CD4-positive, alpha-beta memory T cell (primary cell): ENCODE data around the gene PTGFRN. TPM values are rescaled to one million over a fixed set of nuclear protein-coding genes. Genes with fewer than 3 reads are reported as not detected.

ENCODE experiments used
- CTCF ChIA-PET: fragments of 350-600 bp; sonication (Branson Sonifier 250); formaldehyde crosslinking; loops from one replicate; lab custom pipeline; 2021; ENCODE audit warnings: inconsistent platforms; ENCODE audit not compliant: partially characterized antibody; lab: Charles Lee
- POLR2A ChIA-PET: fragments of 350-600 bp; sonication (Branson Sonifier 250); formaldehyde crosslinking; loops from one replicate; lab custom pipeline; 2021; ENCODE audit not compliant: partially characterized antibody; lab: Charles Lee
- DNase-seq, 5 donors: peaks; one replicate each; pipeline versions ENCODE4 v3.0.0 to v3.0.0-alpha.2; 2020 to 2022; ENCODE audit warnings: mixed read lengths in 1 of 5
- H3K27ac ChIP-seq: one replicate; pipeline ENCODE4 v1.7.0; 2013; ENCODE audit warnings: low read depth, low read length
- H3K27me3 ChIP-seq: 2 replicates; pipeline ENCODE4 v1.7.0; 2013; ENCODE audit warnings: mild to moderate bottlenecking, low read length, moderate library complexity; ENCODE audit not compliant: insufficient read depth
- H3K36me3 ChIP-seq: 2 replicates; pipeline ENCODE4 v1.7.0; 2013; ENCODE audit warnings: mild to moderate bottlenecking, low read length, moderate library complexity; ENCODE audit not compliant: insufficient read depth
- H3K4me1 ChIP-seq: 2 replicates; pipeline ENCODE4 v1.7.0; 2013; ENCODE audit warnings: mild to moderate bottlenecking, low read length, moderate library complexity; ENCODE audit not compliant: insufficient read depth
- H3K4me3 ChIP-seq, 2 donors: one replicate each; pipeline ENCODE4 v1.7.0; 2013; ENCODE audit warnings: low read length in 2 of 2, mild to moderate bottlenecking in 1 of 2
- H3K9me3 ChIP-seq, 2 donors: one replicate each; pipeline ENCODE4 v1.7.0; 2013; ENCODE audit warnings: low read length in 2 of 2, control low read depth in 1 of 2; ENCODE audit not compliant: control insufficient read depth in 1 of 2
- H3K27ac Mint-ChIP-seq, 7 donors: one replicate each; pipeline ENCODE4 v1.8.0; 2020 to 2021; ENCODE audit warnings: mixed read lengths in 7 of 7, mild to moderate bottlenecking in 6 of 7, inconsistent platforms in 3 of 7, moderate library complexity in 3 of 7
- H3K27me3 Mint-ChIP-seq, 2 donors: one replicate each; pipeline ENCODE4 v1.8.0; 2020 to 2021; ENCODE audit warnings: mixed read lengths in 2 of 2
- H3K36me3 Mint-ChIP-seq, 2 donors: one replicate each; pipeline ENCODE4 v1.8.0; 2020 to 2021; ENCODE audit warnings: mixed read lengths in 2 of 2, inconsistent platforms in 1 of 2, mild to moderate bottlenecking in 1 of 2
- H3K4me1 Mint-ChIP-seq, 4 donors: one replicate each; pipeline ENCODE4 v1.8.0; 2020 to 2021; ENCODE audit warnings: mixed read lengths in 4 of 4, mild to moderate bottlenecking in 1 of 4
- H3K4me3 Mint-ChIP-seq, 8 donors: one replicate each; pipeline ENCODE4 v1.8.0; 2020 to 2021; ENCODE audit warnings: mixed read lengths in 8 of 8, mild to moderate bottlenecking in 7 of 8, moderate library complexity in 6 of 8, inconsistent platforms in 3 of 8
- H3K9me3 Mint-ChIP-seq, 8 donors: one replicate each; pipeline ENCODE4 v1.8.0; 2020 to 2021; ENCODE audit warnings: mixed read lengths in 8 of 8, mild to moderate bottlenecking in 5 of 8, inconsistent platforms in 3 of 8, moderate library complexity in 1 of 8
- intact Hi-C: fragments of 100-400 bp; cut with micrococcal nuclease; formaldehyde crosslinking; loops from one replicate; pipeline ENCODE4 v1.15.1; 2023
- polyA plus RNA-seq, 2 donors: library from polyadenylated mRNA; unstranded; fragments of 300-500 nt; fragmentation: Illumina TruSeq; gene quantifications; one replicate each; pipeline ENCODE4 v1.2.3, GENCODE V29; 2021
- total RNA-seq, 2 experiments: library from RNA; stranded (reverse); gene quantifications; one replicate each; pipeline ENCODE4 v1.2.3, GENCODE V29; 2021

The PTGFRN gene
- total and polyA plus RNA-seq, 4 experiments from 2014 or later, result 0.39 to 0.55 (median 0.44) TPM; not detected in 1

DNA sequence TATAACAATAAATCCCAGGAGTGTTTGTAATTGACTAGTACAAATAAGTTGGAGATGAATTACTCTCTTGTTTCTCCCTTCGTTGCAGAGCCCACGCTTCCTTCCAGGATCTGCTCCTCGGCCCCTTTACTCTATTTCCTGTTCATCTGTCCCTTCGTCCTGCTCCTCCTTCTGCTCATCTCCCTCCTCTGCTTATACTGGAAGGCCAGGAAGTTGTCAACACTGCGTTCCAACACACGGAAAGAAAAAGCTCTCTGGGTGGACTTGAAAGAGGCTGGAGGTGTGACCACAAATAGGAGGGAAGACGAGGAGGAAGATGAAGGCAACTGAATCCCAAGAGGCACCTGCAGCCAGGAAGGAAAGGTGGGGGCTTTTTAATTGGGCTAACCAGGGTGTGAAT is 124.1 kb downstream of the PTGFRN start:
- H3K4me3 ChIP-seq, result no peak overlapping the region
- no peaks in the 10 kb centered on the region for H3K4me1 ChIP-seq
- H3K9me3 ChIP-seq, result no peaks in the 10 kb centered on the region
- Mint-ChIP-seq H3K9me3 (no peaks in the 10 kb centered on the region), H3K27ac (peak overlapping the region in 1 of 7 donors; percentile 30), H3K27me3 (no peaks in the 10 kb centered on the region), H3K4me3 (no peak overlapping the region), H3K4me1 (peaks cover 0 to 6% (median 4%) of the 10 kb centered on the region in 4 donors), H3K36me3 (no peaks in the 10 kb centered on the region)
- CTCF ChIA-PET, result no interaction called here
- no peak for DNase-seq
- POLR2A ChIA-PET, result interaction anchor here (0.9 kb wide), 1 partner anchor 11 kb away, joined by 3 read pairs; no protein-coding TSS in a partner anchor
- H3K27ac ChIP-seq, result no peak overlapping the region
- no peaks in the 10 kb centered on the region for H3K27me3 ChIP-seq
- intact Hi-C loops, result no loop called here
- H3K36me3 ChIP-seq, result no peaks in the 10 kb centered on the region

DNA sequence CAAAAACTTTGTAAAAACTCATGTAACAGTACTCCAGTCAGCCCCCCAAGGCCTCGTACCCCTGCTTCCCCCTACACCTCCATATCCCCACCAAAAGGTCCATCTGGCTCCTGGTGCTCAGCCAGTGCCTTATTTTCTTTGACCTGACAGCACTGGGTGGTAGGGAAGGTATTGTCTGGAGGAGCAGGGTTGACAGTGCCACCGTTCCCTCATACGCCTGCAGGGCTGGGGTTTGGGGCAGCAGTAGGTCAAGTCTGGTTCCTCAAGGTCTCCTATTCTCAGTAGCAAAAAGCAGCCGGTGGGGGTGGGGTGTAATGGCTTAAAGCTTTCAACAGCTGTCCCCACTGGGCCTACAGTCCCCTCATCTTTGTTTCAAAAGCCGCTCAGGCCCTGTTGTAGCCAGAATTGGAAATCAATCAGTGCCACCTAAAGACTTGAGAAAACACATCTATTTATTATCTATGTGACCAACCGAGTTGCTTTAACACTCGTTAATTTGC is 125.1 kb downstream of the PTGFRN start:
- H3K4me3 ChIP-seq, result no peak overlapping the region
- CTCF ChIA-PET, result no interaction called here
- Mint-ChIP-seq H3K4me1 (peaks cover 0 to 6% (median 4%) of the 10 kb centered on the region in 4 donors), H3K36me3 (no peaks in the 10 kb centered on the region), H3K27ac (no peak overlapping the region), H3K4me3 (no peak overlapping the region), H3K27me3 (no peaks in the 10 kb centered on the region), H3K9me3 (no peaks in the 10 kb centered on the region)
- intact Hi-C loops, result no loop called here
- DNase-seq, result no peak
- no peaks in the 10 kb centered on the region for H3K9me3 ChIP-seq
- POLR2A ChIA-PET, result no interaction called here
- no peak overlapping the region for H3K27ac ChIP-seq
- no peaks in the 10 kb centered on the region for H3K27me3 ChIP-seq
- no peaks in the 10 kb centered on the region for H3K36me3 ChIP-seq
- no peaks in the 10 kb centered on the region for H3K4me1 ChIP-seq

DNA sequence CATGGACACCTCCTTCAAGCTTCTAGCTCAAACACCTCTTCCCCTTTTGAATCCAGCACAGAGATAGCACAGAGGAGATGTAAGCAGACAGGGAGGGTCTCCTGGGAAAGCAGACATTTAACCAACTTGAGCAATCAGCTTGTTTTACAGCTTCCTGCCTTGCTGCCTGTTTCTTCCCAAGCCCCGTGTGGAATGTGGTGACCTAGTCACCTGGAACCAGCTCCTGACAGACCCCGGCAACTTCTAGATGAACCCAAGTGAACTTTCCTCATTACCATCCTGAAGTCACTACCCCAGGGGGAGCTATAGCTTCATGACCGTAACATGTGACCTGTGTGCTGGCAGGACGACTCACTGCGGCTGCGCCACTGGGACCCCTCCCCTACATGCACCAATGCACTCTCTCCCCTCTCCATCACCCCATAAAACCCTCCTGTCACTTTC is 126.3 kb downstream of the PTGFRN start:
- H3K27ac Mint-ChIP-seq, result no peak overlapping the region
- H3K4me3 Mint-ChIP-seq, result no peak overlapping the region
- H3K9me3 Mint-ChIP-seq, result no peaks in the 10 kb centered on the region
- CTCF ChIA-PET, result interaction anchor here (1.3 kb wide), 1 partner anchor 10 kb away, joined by 3 read pairs; no protein-coding TSS in a partner anchor
- Histone ChIP-seq H3K27ac (no peak overlapping the region), H3K4me1 (no peaks in the 10 kb centered on the region), H3K36me3 (no peaks in the 10 kb centered on the region), H3K4me3 (no peak overlapping the region), H3K9me3 (no peaks in the 10 kb centered on the region), H3K27me3 (no peaks in the 10 kb centered on the region)
- H3K36me3 Mint-ChIP-seq, result no peaks in the 10 kb centered on the region
- H3K27me3 Mint-ChIP-seq, result no peaks in the 10 kb centered on the region
- DNase-seq, result no peak
- POLR2A ChIA-PET, result no interaction called here
- intact Hi-C loops, result no loop called here
- H3K4me1 Mint-ChIP-seq, result peaks cover 0 to 6% (median 3%) of the 10 kb centered on the region in 4 donors

DNA sequence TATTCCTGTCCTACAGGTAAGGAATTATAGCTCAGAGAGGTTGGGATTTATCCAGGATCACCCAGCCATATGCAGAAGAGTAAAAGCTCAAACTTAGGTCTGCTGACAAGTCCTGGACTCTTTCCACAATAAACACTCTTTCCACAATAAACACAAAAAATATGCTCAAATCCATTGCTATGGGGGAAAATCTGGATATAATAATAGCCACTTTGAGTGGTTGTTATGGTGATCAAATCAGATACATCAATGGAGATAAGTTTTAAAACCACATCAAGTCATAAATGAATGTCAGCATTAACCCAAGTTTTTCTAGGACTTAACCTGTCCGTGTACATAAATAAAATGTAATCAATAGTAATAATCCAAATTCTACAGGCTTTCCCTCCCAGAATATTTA is 128.1 kb downstream of the PTGFRN start:
- Histone ChIP-seq H3K36me3 (no peaks in the 10 kb centered on the region), H3K9me3 (no peaks in the 10 kb centered on the region), H3K27ac (no peak overlapping the region), H3K4me3 (no peak overlapping the region), H3K27me3 (no peaks in the 10 kb centered on the region), H3K4me1 (no peaks in the 10 kb centered on the region)
- H3K27ac Mint-ChIP-seq, result no peak overlapping the region
- peaks cover 0 to 6% (median 3%) of the 10 kb centered on the region in 4 donors for H3K4me1 Mint-ChIP-seq
- H3K9me3 Mint-ChIP-seq, result peaks cover 0 to 6% (median 0%) of the 10 kb centered on the region in 8 donors
- H3K36me3 Mint-ChIP-seq, result peaks cover 0 to 5% of the 10 kb centered on the region in 2 donors
- intact Hi-C loops, result no loop called here
- CTCF ChIA-PET, result no interaction called here
- no peaks in the 10 kb centered on the region for H3K27me3 Mint-ChIP-seq
- DNase-seq, result no peak
- no peak overlapping the region for H3K4me3 Mint-ChIP-seq
- POLR2A ChIA-PET, result no interaction called here

DNA sequence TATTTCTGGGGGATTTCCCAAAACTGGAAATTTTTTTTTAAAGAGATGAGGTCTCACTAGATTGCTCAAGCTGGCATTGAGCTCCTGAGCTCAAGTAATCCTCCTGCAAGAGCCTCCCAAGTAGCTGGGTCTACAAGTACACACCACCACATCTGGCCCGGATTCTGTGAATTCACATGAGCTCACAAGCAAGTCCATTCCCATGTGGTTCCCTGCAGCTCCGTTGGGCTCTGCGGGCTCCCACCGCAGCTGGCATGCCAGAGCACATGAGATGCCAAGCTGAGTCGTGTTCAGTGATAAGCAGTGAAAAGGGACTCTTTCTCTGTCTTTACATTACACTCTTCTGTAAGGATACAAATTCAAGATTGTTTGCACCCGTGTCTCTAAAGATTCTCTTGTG is 128.5 kb downstream of the PTGFRN start:
- H3K27ac ChIP-seq, result no peak overlapping the region
- CTCF ChIA-PET, result no interaction called here
- no peaks in the 10 kb centered on the region for H3K36me3 ChIP-seq
- Mint-ChIP-seq H3K27me3 (no peaks in the 10 kb centered on the region), H3K9me3 (peaks cover 0 to 6% (median 0%) of the 10 kb centered on the region in 8 donors), H3K36me3 (peaks cover 0 to 5% of the 10 kb centered on the region in 2 donors), H3K27ac (no peak overlapping the region), H3K4me3 (no peak overlapping the region), H3K4me1 (peaks cover 0 to 4% (median 2%) of the 10 kb centered on the region in 4 donors)
- H3K27me3 ChIP-seq, result no peaks in the 10 kb centered on the region
- no peaks in the 10 kb centered on the region for H3K9me3 ChIP-seq
- no peaks in the 10 kb centered on the region for H3K4me1 ChIP-seq
- DNase-seq, result no peak
- POLR2A ChIA-PET, result no interaction called here
- intact Hi-C loops, result no loop called here
- H3K4me3 ChIP-seq, result no peak overlapping the region

Other genes with a start within 250 kb of the PTGFRN start
- gene IGSF3, start 242.2 kb upstream of the PTGFRN start, total RNA-seq, result under 1 TPM in 1 of 2 experiments, not detected in 1; 0.06 TPM
- not detected for gene IGSF3, start 242.2 kb upstream of the PTGFRN start, polyA plus RNA-seq
- 100 to 1,000 TPM; 305 to 316 TPM for gene CD2, start 155.5 kb upstream of the PTGFRN start, total RNA-seq
- gene CD2, start 155.5 kb upstream of the PTGFRN start, polyA plus RNA-seq, result 100 to 1,000 TPM; 409 to 471 TPM
- 1 to 10 TPM; 2.1 to 2.6 TPM for gene CD101, start 91.8 kb downstream of the PTGFRN start, total RNA-seq
- 1 to 10 TPM; 5.2 to 9.1 TPM for gene CD101, start 91.8 kb downstream of the PTGFRN start, polyA plus RNA-seq
- gene TTF2, start 150.4 kb downstream of the PTGFRN start, total RNA-seq, result 10 to 100 TPM; 26.4 to 29.5 TPM
- 10 to 100 TPM in 1 of 2 donors, 1 to 10 TPM in 1; 5.7 to 14.1 TPM for gene TTF2, start 150.4 kb downstream of the PTGFRN start, polyA plus RNA-seq
- under 1 TPM; 0.20 to 0.25 TPM for gene TRIM45, start 211.8 kb downstream of the PTGFRN start, total RNA-seq
- gene TRIM45, start 211.8 kb downstream of the PTGFRN start, polyA plus RNA-seq, result under 1 TPM in 1 of 2 donors, not detected in 1; 0.11 TPM